Dermis blood vessel endothelial cell (primary cell): ENCODE data around the gene GGCT. TPM values are rescaled to one million over a fixed set of nuclear protein-coding genes. Genes with fewer than 3 reads are reported as not detected.
"Not testable (repeated sequence)": the region's sequence is repeated elsewhere in the genome, so short reads cannot be mapped to it uniquely, and the experiment has no call there.

ENCODE experiments used
- DNase-seq: peaks from one replicate; pipeline ENCODE4 v3.0.0; 2010
- total RNA-seq: library from RNA; depleted of rRNA; stranded (reverse); fragments of >200 nt; gene quantifications from 2 replicates; pipeline ENCODE4 v1.2.3, GENCODE V29; 2014

GGCT gene
- total RNA-seq, 1 donor from 2014 or later: 28.6 TPM

GRCh38 chr7:30514776-30515175 lies 10.1 kb upstream of the GGCT start:
- no peak for DNase-seq

GRCh38 chr7:30514177-30514576 lies 9.5 kb upstream of the GGCT start:
- no peak for DNase-seq

- no peak for DNase-seq
Observed at GRCh38 chr7:30513762-30514161, 9.1 kb upstream of the GGCT start.

- no peak for DNase-seq
Observed at GRCh38 chr7:30511973-30512662, 7.5 kb upstream of the GGCT start.

GRCh38 chr7:30511494-30511893 lies 6.9 kb upstream of the GGCT start:
- no peak for DNase-seq

- peak; percentile 71 for DNase-seq
Observed at GRCh38 chr7:30510124-30511075, 5.8 kb upstream of the GGCT start.

GRCh38 chr7:30509171-30509857 lies 4.7 kb upstream of the GGCT start:
- DNase-seq: not testable (repeated sequence)

GRCh38 chr7:30507346-30507900 lies 2.8 kb upstream of the GGCT start:
- DNase-seq: not testable (repeated sequence)

- no peak for DNase-seq
Observed at GRCh38 chr7:30505174-30505697, 607 bp upstream of the GGCT start.

- no peak for DNase-seq
Observed at GRCh38 chr7:30503274-30504212, 1.1 kb downstream of the GGCT start.

GRCh38 chr7:30502470-30503251 lies 2.0 kb downstream of the GGCT start:
- no peak for DNase-seq

- DNase-seq: no peak
Observed at GRCh38 chr7:30501264-30501663, 3.4 kb downstream of the GGCT start.

GRCh38 chr7:30493228-30493627 lies 11.4 kb downstream of the GGCT start:
- DNase-seq: no peak

- no peak for DNase-seq
Observed at GRCh38 chr7:30491417-30491816, 13.2 kb downstream of the GGCT start.

GRCh38 chr7:30487371-30487770 lies 17.3 kb downstream of the GGCT start:
- no peak for DNase-seq

- DNase-seq: no peak
Observed at GRCh38 chr7:30485667-30486066, 19.0 kb downstream of the GGCT start.

GRCh38 chr7:30481416-30481815 lies 23.2 kb downstream of the GGCT start:
- DNase-seq: not testable (repeated sequence)

- DNase-seq: peak; percentile 59
Observed at GRCh38 chr7:30479202-30480120, 25.2 kb downstream of the GGCT start.
